Fibroblast of lung (primary cell): Measurements from ENCODE around the gene NACAD.

Source experiments
- CTCF ChIP-seq, 2 donors: IDR thresholded peaks in 1 of 2; conservative IDR thresholded peaks in 1 of 2; 1 replicate in 1 of 2; 2 replicates in 1 of 2; pipeline ENCODE4 v1.5.1; 2011 to 2012; ENCODE audit warnings: low read length in 2 of 2, control low read depth in 1 of 2, inconsistent platforms in 1 of 2, low read depth in 1 of 2, mild to moderate bottlenecking in 1 of 2
- EZH2 ChIP-seq: IDR thresholded peaks from 2 replicates; pipeline ENCODE4 v1.5.1; 2012; ENCODE audit warnings: low read length, control low read depth, mild to moderate bottlenecking; ENCODE audit errors: missing control alignments

- no peak for TF ChIP-seq CTCF (conservative IDR thresholded peaks at IDR 0.05 in 1 of 2, IDR thresholded peaks at IDR 0.05 in 1 of 2; ENCODE audit: low read depth in 1 of 2, low read length in 2 of 2)
- no peak for TF ChIP-seq EZH2
Measured at GRCh38 chr7:45076946-45077345, 11.8 kb downstream of the NACAD start.
